HCT116 (cell line): ENCODE results near the gene DLST. TPM values are rescaled to one million over a fixed set of nuclear protein-coding genes. Genes with fewer than 3 reads are reported as not detected.

ENCODE experiments used
- ATAC-seq: fragments of 200-7000 bp; cut with Tn5 transposase; 2 replicates; pipeline ENCODE4 v1.9.1; 2020; ENCODE audit warnings: mild to moderate bottlenecking, moderate library complexity
- BruUV-seq: library from RNA; stranded (reverse); fragments of 400-500 nt; replicated peaks from 2 replicates; lab custom pipeline; 2021; lab: Mats Ljungman, UMichigan
- CTCF ChIA-PET: fragments of 300-600 bp; sonication (Branson Sonifier 250); formaldehyde crosslinking; loops from one replicate; lab custom pipeline; 2021; ENCODE audit warnings: antibody characterized with exemption; lab: Charles Lee
- POLR2A ChIA-PET: fragments of 300-600, 350-600 bp; sonication (Branson Sonifier 250); formaldehyde crosslinking; loops from one replicate; lab custom pipeline; 2021; ENCODE audit warnings: antibody characterized with exemption; lab: Charles Lee
- RAD21 ChIA-PET, 2 experiments: fragments of 300-600 bp; sonication (Branson Sonifier 250); formaldehyde crosslinking; loops; one replicate each; lab custom pipeline; 2023; ENCODE audit warnings: low total read pairs in 2 of 2; ENCODE audit not compliant: uncharacterized antibody in 2 of 2, unreplicated experiment in 2 of 2, low non-redundant PET in 1 of 2; lab: Charles Lee
- DNase-seq: peaks from one replicate; pipeline ENCODE4 v3.0.0-alpha.2; 2010; ENCODE audit warnings: low read depth, low spot score
- H2AFZ ChIP-seq: fragments of 200-600 bp; shearing (Covaris generic), sonication (generic); 2 replicates; pipeline ENCODE4 v1.6.1; 2017; ENCODE audit warnings: low read depth, mixed run types, mixed read lengths, antibody characterized with exemption, low read length; ENCODE audit not compliant: poor library complexity, severe bottlenecking
- H3K27ac ChIP-seq: 2 replicates; pipeline ENCODE4 v1.5.1; 2012; ENCODE audit warnings: low read depth, low read length
- H3K27me3 ChIP-seq: fragments of 200-600 bp; sonication (generic); 2 replicates; pipeline ENCODE4 v1.6.1; 2016; ENCODE audit warnings: mixed run types, low read length, mixed read lengths; ENCODE audit not compliant: insufficient read depth
- H3K36me3 ChIP-seq, 2 experiments: fragments of 200-500 bp in 1 of 2; fragments of 200-600 bp in 1 of 2; sonication (Bioruptor generic) in 1 of 2; sonication (generic) in 1 of 2; 2 replicates each; pipeline versions ENCODE4 v1.5.1 to v1.6.1; 2014 to 2016; ENCODE audit warnings: low read length in 2 of 2, inconsistent platforms in 1 of 2, mixed read lengths in 1 of 2, mixed run types in 1 of 2; ENCODE audit not compliant: insufficient read depth in 2 of 2, control insufficient read depth in 1 of 2
- H3K4me1 ChIP-seq, 2 experiments: fragments of 200-600 bp in 1 of 2; sonication (generic) in 1 of 2; 2 replicates each; pipeline versions ENCODE4 v1.5.1 to v1.6.1; 2012 to 2017; ENCODE audit warnings: low read length in 2 of 2, inconsistent platforms in 1 of 2, mild to moderate bottlenecking in 1 of 2, mixed read lengths in 1 of 2, mixed run types in 1 of 2, moderate library complexity in 1 of 2; ENCODE audit not compliant: insufficient read depth in 2 of 2, control insufficient read depth in 1 of 2
- H3K4me2 ChIP-seq: fragments of 200-600 bp; sonication (generic); 2 replicates; pipeline ENCODE4 v1.6.1; 2017; ENCODE audit warnings: mixed run types, low read length, mixed read lengths
- H3K4me3 ChIP-seq, 2 experiments: fragments of 200-600 bp in 1 of 2; sonication (generic) in 1 of 2; replicated peaks in 1 of 2; 2 replicates each; pipeline ENCODE4 v1.5.1; 2011 to 2016; ENCODE audit warnings: low read length in 2 of 2, control low read depth in 1 of 2, low read depth in 1 of 2, mild to moderate bottlenecking in 1 of 2, mixed read lengths in 1 of 2, mixed run types in 1 of 2
- H3K79me2 ChIP-seq: fragments of 200-600 bp; sonication (generic); 2 replicates; pipeline ENCODE4 v1.6.1; 2017; ENCODE audit warnings: mild to moderate bottlenecking, mixed run types, low read length, moderate library complexity, mixed read lengths; ENCODE audit not compliant: insufficient read depth
- H3K9ac ChIP-seq: fragments of 200-600 bp; sonication (generic); 2 replicates; pipeline ENCODE4 v1.6.1; 2016; ENCODE audit warnings: low read length, mixed read lengths
- H3K9me2 ChIP-seq: fragments of 200-600 bp; sonication (generic), shearing (Covaris generic); 2 replicates; pipeline ENCODE4 v1.6.1; 2017; ENCODE audit warnings: mixed run types, mild to moderate bottlenecking, moderate library complexity; ENCODE audit not compliant: insufficient read depth
- H3K9me3 ChIP-seq, 2 experiments: fragments of 200-500 bp in 1 of 2; fragments of 200-600 bp in 1 of 2; sonication (Bioruptor generic) in 1 of 2; sonication (generic) in 1 of 2; 2 replicates each; pipeline ENCODE4 v1.6.1; 2014 to 2017; ENCODE audit warnings: low read length in 2 of 2, mixed read lengths in 2 of 2, inconsistent platforms in 1 of 2, low read depth in 1 of 2, mild to moderate bottlenecking in 1 of 2, mixed run types in 1 of 2, moderate library complexity in 1 of 2; ENCODE audit not compliant: control insufficient read depth in 1 of 2, insufficient read depth in 1 of 2
- H4K20me1 ChIP-seq: fragments of 200-600 bp; sonication (generic), shearing (Covaris generic); 2 replicates; pipeline ENCODE4 v1.6.1; 2017; ENCODE audit warnings: mixed run types, mild to moderate bottlenecking, moderate library complexity; ENCODE audit not compliant: insufficient read depth
- CBX3 ChIP-seq: IDR thresholded peaks from 2 replicates; pipeline ENCODE4 v1.6.1; 2012; ENCODE audit warnings: low read depth
- CEBPB ChIP-seq: IDR thresholded peaks from 2 replicates; pipeline ENCODE4 v1.6.1; 2012; ENCODE audit warnings: low read depth
- EGR1 ChIP-seq: IDR thresholded peaks from 2 replicates; pipeline ENCODE4 v1.6.1; 2012; ENCODE audit warnings: low read depth
- EZH2 ChIP-seq: fragments of 200-600 bp; sonication (generic); IDR thresholded peaks from 2 replicates; pipeline ENCODE4 v1.6.1; 2017; ENCODE audit warnings: antibody characterized with exemption, mixed run types
- EZH2phosphoT487 ChIP-seq: fragments of 200-600 bp; IDR thresholded peaks from 2 replicates; pipeline ENCODE4 v1.6.1; 2018; ENCODE audit warnings: antibody characterized with exemption, borderline replicate concordance
- FOSL1 ChIP-seq: IDR thresholded peaks from 2 replicates; pipeline ENCODE4 v1.6.1; 2012; ENCODE audit warnings: low read depth
- JUND ChIP-seq: IDR thresholded peaks from 2 replicates; pipeline ENCODE4 v1.6.1; 2012
- POLR2A ChIP-seq: IDR thresholded peaks from 2 replicates; pipeline ENCODE4 v1.7.0; 2011; ENCODE audit warnings: borderline replicate concordance; ENCODE audit not compliant: insufficient read depth, insufficient read length; ENCODE audit errors: extremely low read depth
- POLR2AphosphoS5 ChIP-seq: IDR thresholded peaks from 2 replicates; pipeline ENCODE4 v1.6.1; 2011; ENCODE audit warnings: mild to moderate bottlenecking, low read depth, low read length, moderate library complexity
- SIN3A ChIP-seq: IDR thresholded peaks from 2 replicates; pipeline ENCODE4 v1.6.1; 2012; ENCODE audit warnings: low read depth
- SP1 ChIP-seq: IDR thresholded peaks from 2 replicates; pipeline ENCODE4 v1.6.1; 2012; ENCODE audit warnings: low read depth
- SRF ChIP-seq: IDR thresholded peaks from 2 replicates; pipeline ENCODE4 v1.6.1; 2012; ENCODE audit warnings: low read depth
- YY1 ChIP-seq: IDR thresholded peaks from 2 replicates; pipeline ENCODE4 v1.6.1; 2011; ENCODE audit warnings: low read length, low read depth, moderate library complexity, mild to moderate bottlenecking; ENCODE audit not compliant: insufficient replicate concordance; ENCODE audit errors: extremely low read depth
- ZFX ChIP-seq: fragments of 450-650 bp; IDR thresholded peaks from 2 replicates; pipeline ENCODE4 v1.6.1; 2017
- ZNF274 ChIP-seq: fragments of 200-500 bp; sonication (Bioruptor generic); IDR thresholded peaks from 2 replicates; pipeline ENCODE4 v1.6.1; 2014; ENCODE audit warnings: mild to moderate bottlenecking, low read depth, low read length, inconsistent platforms
- intact Hi-C: fragments of 100-400 bp; cut with micrococcal nuclease; formaldehyde crosslinking; loops from 2 replicates; pipeline ENCODE4 v1.10.0; 2022
- total RNA-seq: library from RNA; stranded (reverse); gene quantifications from one replicate; pipeline ENCODE4 v1.2.1, GENCODE V29; 2021; ENCODE audit not compliant: unreplicated experiment
- TF ChIP-seq, protein P1 (sequence below): IDR thresholded peaks from 2 replicates; pipeline ENCODE4 v1.6.1; 2011; ENCODE audit warnings: mild to moderate bottlenecking, low read length, moderate library complexity; ENCODE audit not compliant: insufficient replicate concordance; ENCODE audit errors: extremely low read depth
- TF ChIP-seq, protein P2 (sequence below): IDR thresholded peaks from 2 replicates; pipeline ENCODE4 v1.6.1; 2012
- TF ChIP-seq, protein P3 (sequence below): IDR thresholded peaks from 2 replicates; pipeline ENCODE4 v1.6.1; 2012; ENCODE audit warnings: low read depth
- TF ChIP-seq, protein P4 (sequence below), 3 experiments: fragments of 200-600 bp in 1 of 3; sonication (generic) in 1 of 3; IDR thresholded peaks in 2 of 3; conservative IDR thresholded peaks in 1 of 3; 2 replicates each; pipeline ENCODE4 v1.5.1; 2012 to 2017; ENCODE audit warnings: low read depth in 2 of 3, low read length in 2 of 3, antibody characterized with exemption in 1 of 3, borderline replicate concordance in 1 of 3, control low read depth in 1 of 3, mild to moderate bottlenecking in 1 of 3, mixed read lengths in 1 of 3, mixed run types in 1 of 3, moderate library complexity in 1 of 3; ENCODE audit not compliant: insufficient read depth in 1 of 3
- TF ChIP-seq, protein P5 (sequence below): IDR thresholded peaks from 2 replicates; pipeline ENCODE4 v1.6.1; 2012

DLST gene
- total RNA-seq, 1 experiment from 2014 or later: 101 TPM

DNA sequence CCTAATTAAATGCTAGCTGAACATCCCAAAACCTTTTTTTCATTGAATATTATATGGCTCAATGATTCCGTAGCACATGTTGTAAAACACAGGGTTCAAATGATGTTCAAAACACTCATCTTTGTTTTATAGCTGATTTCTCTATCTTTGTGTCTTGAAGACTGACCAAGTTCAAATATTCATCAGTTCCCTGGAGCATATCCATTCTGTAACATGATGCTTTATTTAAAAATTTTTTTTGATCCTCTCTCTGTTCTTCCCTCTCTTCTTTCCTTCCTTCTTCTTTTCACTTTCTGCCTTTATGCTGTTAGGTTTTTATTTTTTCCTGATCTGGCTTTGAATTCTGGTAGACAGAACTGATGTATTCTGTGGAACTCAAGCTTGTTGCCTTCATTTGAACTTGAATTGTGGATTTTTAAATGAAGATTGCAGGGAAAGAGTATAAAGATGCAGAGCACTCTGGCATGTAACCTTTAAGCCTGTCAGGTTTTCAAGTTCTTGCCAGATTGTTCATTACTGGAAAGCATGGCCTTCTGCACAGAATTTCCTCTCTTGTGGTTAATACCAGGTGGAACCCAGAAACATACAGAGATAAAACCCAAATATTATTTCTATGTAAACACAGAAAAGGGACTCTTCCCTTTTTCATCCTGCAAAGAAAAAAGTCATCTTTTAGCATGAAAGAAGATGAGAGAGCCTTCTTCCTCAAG lies 45.3 kb upstream of the DLST start:
- intact Hi-C loops: no loop called here
- no peak overlapping the region for H3K27ac ChIP-seq
- H3K79me2 ChIP-seq: no peaks in the 10 kb centered on the region
- no peaks in the 10 kb centered on the region for H3K27me3 ChIP-seq
- H3K4me2 ChIP-seq: no peak overlapping the region
- no TSS peak for BruUV-seq
- RAD21 ChIA-PET: no interaction called here
- H3K4me3 ChIP-seq: no peak overlapping the region
- no peaks in the 10 kb centered on the region for H3K9me2 ChIP-seq
- H3K9ac ChIP-seq: no peak overlapping the region
- POLR2A ChIA-PET: no interaction called here
- ATAC-seq: no peak
- TF ChIP-seq JUND: no peak
- no peak for TF ChIP-seq YY1
- TF ChIP-seq, protein P1, sequence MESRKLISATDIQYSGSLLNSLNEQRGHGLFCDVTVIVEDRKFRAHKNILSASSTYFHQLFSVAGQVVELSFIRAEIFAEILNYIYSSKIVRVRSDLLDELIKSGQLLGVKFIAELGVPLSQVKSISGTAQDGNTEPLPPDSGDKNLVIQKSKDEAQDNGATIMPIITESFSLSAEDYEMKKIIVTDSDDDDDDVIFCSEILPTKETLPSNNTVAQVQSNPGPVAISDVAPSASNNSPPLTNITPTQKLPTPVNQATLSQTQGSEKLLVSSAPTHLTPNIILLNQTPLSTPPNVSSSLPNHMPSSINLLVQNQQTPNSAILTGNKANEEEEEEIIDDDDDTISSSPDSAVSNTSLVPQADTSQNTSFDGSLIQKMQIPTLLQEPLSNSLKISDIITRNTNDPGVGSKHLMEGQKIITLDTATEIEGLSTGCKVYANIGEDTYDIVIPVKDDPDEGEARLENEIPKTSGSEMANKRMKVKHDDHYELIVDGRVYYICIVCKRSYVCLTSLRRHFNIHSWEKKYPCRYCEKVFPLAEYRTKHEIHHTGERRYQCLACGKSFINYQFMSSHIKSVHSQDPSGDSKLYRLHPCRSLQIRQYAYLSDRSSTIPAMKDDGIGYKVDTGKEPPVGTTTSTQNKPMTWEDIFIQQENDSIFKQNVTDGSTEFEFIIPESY: no peak
- no peak for TF ChIP-seq SIN3A
- TF ChIP-seq ZNF274: no peak
- no peak for TF ChIP-seq POLR2A
- TF ChIP-seq POLR2AphosphoS5: no peak
- TF ChIP-seq, protein P2, sequence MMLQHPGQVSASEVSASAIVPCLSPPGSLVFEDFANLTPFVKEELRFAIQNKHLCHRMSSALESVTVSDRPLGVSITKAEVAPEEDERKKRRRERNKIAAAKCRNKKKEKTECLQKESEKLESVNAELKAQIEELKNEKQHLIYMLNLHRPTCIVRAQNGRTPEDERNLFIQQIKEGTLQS: no peak
- TF ChIP-seq CBX3: no peak
- TF ChIP-seq, protein P3, sequence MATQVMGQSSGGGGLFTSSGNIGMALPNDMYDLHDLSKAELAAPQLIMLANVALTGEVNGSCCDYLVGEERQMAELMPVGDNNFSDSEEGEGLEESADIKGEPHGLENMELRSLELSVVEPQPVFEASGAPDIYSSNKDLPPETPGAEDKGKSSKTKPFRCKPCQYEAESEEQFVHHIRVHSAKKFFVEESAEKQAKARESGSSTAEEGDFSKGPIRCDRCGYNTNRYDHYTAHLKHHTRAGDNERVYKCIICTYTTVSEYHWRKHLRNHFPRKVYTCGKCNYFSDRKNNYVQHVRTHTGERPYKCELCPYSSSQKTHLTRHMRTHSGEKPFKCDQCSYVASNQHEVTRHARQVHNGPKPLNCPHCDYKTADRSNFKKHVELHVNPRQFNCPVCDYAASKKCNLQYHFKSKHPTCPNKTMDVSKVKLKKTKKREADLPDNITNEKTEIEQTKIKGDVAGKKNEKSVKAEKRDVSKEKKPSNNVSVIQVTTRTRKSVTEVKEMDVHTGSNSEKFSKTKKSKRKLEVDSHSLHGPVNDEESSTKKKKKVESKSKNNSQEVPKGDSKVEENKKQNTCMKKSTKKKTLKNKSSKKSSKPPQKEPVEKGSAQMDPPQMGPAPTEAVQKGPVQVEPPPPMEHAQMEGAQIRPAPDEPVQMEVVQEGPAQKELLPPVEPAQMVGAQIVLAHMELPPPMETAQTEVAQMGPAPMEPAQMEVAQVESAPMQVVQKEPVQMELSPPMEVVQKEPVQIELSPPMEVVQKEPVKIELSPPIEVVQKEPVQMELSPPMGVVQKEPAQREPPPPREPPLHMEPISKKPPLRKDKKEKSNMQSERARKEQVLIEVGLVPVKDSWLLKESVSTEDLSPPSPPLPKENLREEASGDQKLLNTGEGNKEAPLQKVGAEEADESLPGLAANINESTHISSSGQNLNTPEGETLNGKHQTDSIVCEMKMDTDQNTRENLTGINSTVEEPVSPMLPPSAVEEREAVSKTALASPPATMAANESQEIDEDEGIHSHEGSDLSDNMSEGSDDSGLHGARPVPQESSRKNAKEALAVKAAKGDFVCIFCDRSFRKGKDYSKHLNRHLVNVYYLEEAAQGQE: no peak
- no peak for TF ChIP-seq EZH2
- TF ChIP-seq, protein P4, sequence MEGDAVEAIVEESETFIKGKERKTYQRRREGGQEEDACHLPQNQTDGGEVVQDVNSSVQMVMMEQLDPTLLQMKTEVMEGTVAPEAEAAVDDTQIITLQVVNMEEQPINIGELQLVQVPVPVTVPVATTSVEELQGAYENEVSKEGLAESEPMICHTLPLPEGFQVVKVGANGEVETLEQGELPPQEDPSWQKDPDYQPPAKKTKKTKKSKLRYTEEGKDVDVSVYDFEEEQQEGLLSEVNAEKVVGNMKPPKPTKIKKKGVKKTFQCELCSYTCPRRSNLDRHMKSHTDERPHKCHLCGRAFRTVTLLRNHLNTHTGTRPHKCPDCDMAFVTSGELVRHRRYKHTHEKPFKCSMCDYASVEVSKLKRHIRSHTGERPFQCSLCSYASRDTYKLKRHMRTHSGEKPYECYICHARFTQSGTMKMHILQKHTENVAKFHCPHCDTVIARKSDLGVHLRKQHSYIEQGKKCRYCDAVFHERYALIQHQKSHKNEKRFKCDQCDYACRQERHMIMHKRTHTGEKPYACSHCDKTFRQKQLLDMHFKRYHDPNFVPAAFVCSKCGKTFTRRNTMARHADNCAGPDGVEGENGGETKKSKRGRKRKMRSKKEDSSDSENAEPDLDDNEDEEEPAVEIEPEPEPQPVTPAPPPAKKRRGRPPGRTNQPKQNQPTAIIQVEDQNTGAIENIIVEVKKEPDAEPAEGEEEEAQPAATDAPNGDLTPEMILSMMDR (IDR thresholded peaks at IDR 0.05 in 2 of 3, conservative IDR thresholded peaks at IDR 0.05 in 1 of 3; ENCODE audit: borderline replicate concordance in 1 of 3, insufficient read depth in 1 of 3, low read depth in 2 of 3, low read length in 2 of 3): no peak
- no peak for TF ChIP-seq SRF
- TF ChIP-seq EGR1: no peak
- no peak for TF ChIP-seq ZFX
- TF ChIP-seq, protein P5, sequence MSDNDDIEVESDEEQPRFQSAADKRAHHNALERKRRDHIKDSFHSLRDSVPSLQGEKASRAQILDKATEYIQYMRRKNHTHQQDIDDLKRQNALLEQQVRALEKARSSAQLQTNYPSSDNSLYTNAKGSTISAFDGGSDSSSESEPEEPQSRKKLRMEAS: no peak
- TF ChIP-seq CEBPB: no peak
- TF ChIP-seq EZH2phosphoT487: no peak
- no peak for TF ChIP-seq SP1
- TF ChIP-seq FOSL1: no peak
- H3K9me3 ChIP-seq: no peaks in the 10 kb centered on the region
- no peak overlapping the region for H2AFZ ChIP-seq
- no peak for DNase-seq
- peaks cover 3 to 8% of the 10 kb centered on the region in 2 experiments; a peak in 2 of 4 replicates for H3K36me3 ChIP-seq
- H4K20me1 ChIP-seq: no peaks in the 10 kb centered on the region
- no peaks in the 10 kb centered on the region for H3K4me1 ChIP-seq
- CTCF ChIA-PET: interaction anchor here (1.0 to 1.5 kb wide), 2 partner anchors 24 to 32 kb away, joined by 3 to 4 read pairs; no protein-coding TSS in a partner anchor
